Small intestine (tissue), 7 donors: Measurements from ENCODE around the gene CD177. TPM values are rescaled to one million over a fixed set of nuclear protein-coding genes. Genes with fewer than 3 reads are reported as not detected.
"Not testable (repeated sequence)": the region's sequence is repeated elsewhere in the genome, so short reads cannot be mapped to it uniquely, and the experiment has no call there.

Experiments used
- DNase-seq, 2 donors: peaks; one replicate each; pipeline versions ENCODE4 v3.0.0 to v3.0.0-alpha.2; 2013
- FAIRE-seq: peaks from 2 replicates; lab custom pipeline; 2012; peaks lifted over from hg19 to GRCh38; lab: Jason Lieb, UNC
- H3K27ac ChIP-seq, 3 donors: one replicate each; pipeline ENCODE4 v1.5.1; 2013; ENCODE audit warnings: low read length in 2 of 3, mild to moderate bottlenecking in 2 of 3, control low read depth in 1 of 3, inconsistent platforms in 1 of 3, low read depth in 1 of 3, moderate library complexity in 1 of 3
- H3K27me3 ChIP-seq, 3 donors: one replicate each; pipeline ENCODE4 v1.6.1; 2013; ENCODE audit warnings: low read length in 3 of 3, inconsistent platforms in 1 of 3; ENCODE audit not compliant: control insufficient read depth in 3 of 3, insufficient read depth in 3 of 3
- H3K36me3 ChIP-seq, 3 donors: one replicate each; pipeline ENCODE4 v1.6.1; 2013; ENCODE audit warnings: low read length in 3 of 3, inconsistent platforms in 1 of 3, low read depth in 1 of 3, mild to moderate bottlenecking in 1 of 3, moderate library complexity in 1 of 3; ENCODE audit not compliant: control insufficient read depth in 3 of 3, insufficient read depth in 2 of 3
- H3K4me1 ChIP-seq, 3 donors: one replicate each; pipeline ENCODE4 v1.6.1; 2013; ENCODE audit warnings: low read length in 2 of 3, inconsistent platforms in 1 of 3, low read depth in 1 of 3, mild to moderate bottlenecking in 1 of 3, moderate library complexity in 1 of 3; ENCODE audit not compliant: control insufficient read depth in 3 of 3, insufficient read depth in 2 of 3
- H3K4me3 ChIP-seq, 3 donors: one replicate each; pipeline ENCODE4 v1.5.1; 2013; ENCODE audit warnings: low read length in 3 of 3, control low read depth in 1 of 3, inconsistent platforms in 1 of 3, low read depth in 1 of 3, mild to moderate bottlenecking in 1 of 3, moderate library complexity in 1 of 3
- H3K9me3 ChIP-seq, 2 donors: one replicate each; pipeline ENCODE4 v1.6.1; 2013; ENCODE audit warnings: low read depth in 1 of 2, low read length in 1 of 2; ENCODE audit not compliant: control insufficient read depth in 2 of 2, insufficient read depth in 1 of 2
- WGBS, 3 donors: extraction: QIAGEN DNeasy Blood & Tissue Kit; methylation state at CpG; one replicate each; pipeline ENCODE4 v1.1.7; 2013; 5-methylcytosine and 5-hydroxymethylcytosine counted together
- polyA plus RNA-seq, 4 donors: library from polyadenylated mRNA; stranded (reverse) in 3 of 4; unstranded in 1 of 4; fragments of 200-250 nt in 3 of 4; fragments of 120-200 nt in 1 of 4; gene quantifications; one replicate each; pipeline versions ENCODE4 v1.2.1 to v1.2.3, GENCODE V29; 2013
- donor health status: healthy with polysubstance abuse.
- donor health status: control.
- donor health status: control.
- donor health status: Bipolar disorder and iron deficiency.
- donor health status: healthy.

The CD177 gene
- polyA plus RNA-seq, 4 donors: 0.35 TPM; not detected in 3

- DNase-seq, H3K4me3 ChIP-seq, H3K9me3 ChIP-seq, H3K27me3 ChIP-seq, FAIRE-seq, H3K27ac ChIP-seq, H3K4me1 ChIP-seq, H3K36me3 ChIP-seq: not testable (repeated sequence)
- 13 to 38% (median 22%) methylated on average over 6 of the region's 6 CpGs for WGBS, 3 donors
Measured at GRCh38 chr19:43339243-43339930, 14.1 kb upstream of the CD177 start.

GRCh38 chr19:43340101-43340500 is 13.4 kb upstream of the CD177 start:
- not testable (repeated sequence) for H3K4me3 ChIP-seq, H3K27me3 ChIP-seq, FAIRE-seq, DNase-seq, H3K27ac ChIP-seq, H3K36me3 ChIP-seq, H3K4me1 ChIP-seq, H3K9me3 ChIP-seq
- WGBS, 3 donors: 52 to 79% (median 65%) methylated on average over 2 of the region's 2 CpGs

GRCh38 chr19:43341098-43341497 is 12.4 kb upstream of the CD177 start:
- not testable (repeated sequence) for H3K4me1 ChIP-seq, DNase-seq, H3K4me3 ChIP-seq, H3K27ac ChIP-seq, H3K36me3 ChIP-seq, H3K9me3 ChIP-seq, FAIRE-seq, H3K27me3 ChIP-seq
- 78 to 90% (median 81%) methylated on average over 3 of the region's 3 CpGs for WGBS, 3 donors

GRCh38 chr19:43342104-43342503 is 11.4 kb upstream of the CD177 start:
- H3K36me3 ChIP-seq, H3K4me1 ChIP-seq, FAIRE-seq, H3K27me3 ChIP-seq, H3K9me3 ChIP-seq, H3K4me3 ChIP-seq, H3K27ac ChIP-seq, DNase-seq: not testable (repeated sequence)
- 59 to 68% (median 66%) methylated on average over 8 of the region's 8 CpGs for WGBS, 3 donors

GRCh38 chr19:43344347-43344925 is 9.1 kb upstream of the CD177 start:
- H3K4me1 ChIP-seq, DNase-seq, H3K9me3 ChIP-seq, H3K36me3 ChIP-seq, H3K4me3 ChIP-seq, H3K27me3 ChIP-seq, FAIRE-seq, H3K27ac ChIP-seq: not testable (repeated sequence)
- 63 to 71% (median 66%) methylated on average over 16 of the region's 16 CpGs for WGBS, 3 donors

- H3K4me3 ChIP-seq, H3K27ac ChIP-seq, H3K4me1 ChIP-seq, H3K36me3 ChIP-seq, FAIRE-seq, DNase-seq, H3K9me3 ChIP-seq: not testable (repeated sequence)
- peaks cover 0 to 11% (median 10%) of the 10 kb centered on the region in 3 donors for H3K27me3 ChIP-seq
- 42 to 69% (median 46%) methylated on average over 8 of the region's 8 CpGs for WGBS, 3 donors
Measured at GRCh38 chr19:43349813-43350212, 3.7 kb upstream of the CD177 start.

GRCh38 chr19:43351998-43352746 is 1.3 kb upstream of the CD177 start:
- no peak for DNase-seq
- H3K27me3 ChIP-seq: peaks cover 0 to 11% (median 10%) of the 10 kb centered on the region in 3 donors
- no peak for FAIRE-seq
- H3K27ac ChIP-seq: no peak overlapping the region
- WGBS, 3 donors: 64 to 75% (median 73%) methylated on average over 7 of the region's 7 CpGs
- H3K4me1 ChIP-seq: no peaks in the 10 kb centered on the region
- H3K36me3 ChIP-seq: no peaks in the 10 kb centered on the region
- H3K9me3 ChIP-seq: no peaks in the 10 kb centered on the region
- no peak overlapping the region for H3K4me3 ChIP-seq

- no peak for DNase-seq
- Histone ChIP-seq H3K4me3 (no peak overlapping the region), H3K9me3 (no peaks in the 10 kb centered on the region), H3K27me3 (peaks cover 0 to 11% (median 10%) of the 10 kb centered on the region in 3 donors), H3K36me3 (no peaks in the 10 kb centered on the region), H3K27ac (no peak overlapping the region), H3K4me1 (no peaks in the 10 kb centered on the region)
- 6 to 28% (median 25%) methylated on average over 12 to 19 of the region's 19 CpGs for WGBS, 3 donors
- no peak for FAIRE-seq
Measured at GRCh38 chr19:43354305-43354627, 780 bp downstream of the CD177 start.
